Omental fat pad (tissue), 4 donors: ENCODE measurements around the gene FBXO42. TPM values are rescaled to one million over a fixed set of nuclear protein-coding genes. Genes with fewer than 3 reads are reported as not detected.

Experiments
- ATAC-seq: fragments of 150-250 bp; one replicate; pipeline ENCODE4 v1.9.1; 2016; ENCODE audit warnings: mild to moderate bottlenecking, moderate library complexity; ENCODE audit not compliant: low FRiP score
- DNase-seq: peaks from one replicate; pipeline ENCODE4 v3.0.0-alpha.2; 2019; ENCODE audit warnings: low spot score
- CTCF ChIP-seq, 3 donors: fragments of 450-650 bp; IDR thresholded peaks; one replicate each; pipeline ENCODE4 v1.5.1; 2016 to 2017; ENCODE audit warnings: antibody characterized with exemption in 3 of 3, mild to moderate bottlenecking in 3 of 3, moderate library complexity in 2 of 3
- small RNA-seq: library from RNA; depleted of rRNA; stranded (forward); fragments of <200 nt; gene quantifications from one replicate; pipeline ENCODE3, GENCODE V24; 2016
- total RNA-seq, 4 donors: library from RNA; depleted of rRNA; stranded (reverse); fragments of >200 nt; gene quantifications; one replicate each; pipeline ENCODE4 v1.1.0, GENCODE V29; 2016

The FBXO42 gene
- total RNA-seq, 4 donors from 2014 or later: 16.1 to 29.8 (median 19.2) TPM

- TF ChIP-seq CTCF (IDR thresholded peaks at IDR 0.05): no peak
- DNase-seq (no peak), ATAC-seq (no peak)
Measured at GRCh38 chr1:16199700-16200099, 152.6 kb downstream of the FBXO42 start.

DNA sequence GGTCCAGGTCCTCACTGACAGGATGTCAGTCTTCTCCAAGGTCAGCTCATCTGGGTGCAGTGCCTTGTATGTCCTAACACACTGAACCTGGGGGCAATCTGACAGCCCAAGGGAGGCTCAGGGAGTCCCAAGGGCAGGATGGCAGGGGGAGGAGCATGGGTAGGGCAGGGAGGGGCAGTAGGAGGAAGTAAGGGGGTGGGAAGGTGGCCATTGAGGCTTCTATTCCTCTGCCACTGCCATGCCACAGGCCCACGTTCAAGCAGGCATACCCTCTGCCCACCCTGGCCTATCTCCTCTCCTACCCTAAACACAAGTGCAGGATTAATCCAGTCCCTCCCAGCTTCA is 153.2 kb downstream of the FBXO42 start:
- DNase-seq (no peak), ATAC-seq (no peak)
- no peak for TF ChIP-seq CTCF (IDR thresholded peaks at IDR 0.05)

DNA sequence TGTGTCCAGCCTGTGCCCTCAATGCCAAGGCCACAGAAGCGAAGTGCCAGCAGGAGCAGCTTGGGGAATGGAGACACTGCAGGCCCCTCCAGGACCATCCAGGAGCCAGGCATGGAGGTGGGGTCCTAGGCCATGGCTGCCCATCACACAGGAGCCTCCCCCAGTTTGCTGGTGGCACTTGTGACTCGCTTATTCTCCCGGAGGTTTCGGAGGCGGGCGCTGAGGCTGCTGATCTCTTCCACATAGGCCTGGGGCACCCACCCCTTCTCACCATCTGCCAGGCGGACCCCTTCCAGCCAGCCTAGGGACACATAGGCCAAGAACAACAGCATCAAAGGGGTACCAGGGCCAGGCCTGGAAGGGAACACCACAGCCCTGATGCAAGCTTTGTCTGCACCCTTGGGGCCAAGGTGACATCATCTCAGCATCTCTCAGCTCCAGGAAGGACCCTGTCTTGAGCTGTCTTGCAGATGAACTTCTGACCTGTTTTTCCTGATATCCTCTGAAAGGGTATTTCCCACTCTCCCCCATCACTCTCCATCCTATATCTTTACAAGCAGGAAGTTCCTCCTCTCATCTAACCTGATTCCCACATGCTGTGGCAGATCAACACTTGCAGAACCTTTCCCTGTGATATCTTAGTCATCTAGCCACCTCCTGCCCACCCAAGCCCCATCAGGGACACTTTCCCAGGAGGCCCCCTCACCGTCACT is 153.7 kb downstream of the FBXO42 start:
- ATAC-seq (no peak), DNase-seq (no peak)
- TF ChIP-seq CTCF (IDR thresholded peaks at IDR 0.05): no peak

GRCh38 chr1:16196874-16197273 is 155.4 kb downstream of the FBXO42 start:
- DNase-seq: no peak
- ATAC-seq: no peak
- no peak for TF ChIP-seq CTCF (IDR thresholded peaks at IDR 0.05)

Small RNAs within 50 kb of the gene (small RNA-seq; reads per million reads assigned to genes)
- not detected for gene MT1XP1

Other genes with a start within 250 kb of the FBXO42 start
- gene EPHA2, start 196.4 kb downstream of the FBXO42 start, total RNA-seq: 10 to 100 TPM; 15.3 to 41.8 (median 28.6) TPM
- 10 to 100 TPM in 1 of 4 donors, 1 to 10 TPM in 3; 2.6 to 10.6 (median 3.9) TPM for gene ARHGEF19, start 139.8 kb downstream of the FBXO42 start, total RNA-seq
- 10 to 100 TPM in 1 of 4 donors, 1 to 10 TPM in 3; 2.0 to 13.3 (median 4.7) TPM for gene CPLANE2, start 115.3 kb downstream of the FBXO42 start, total RNA-seq
- gene SZRD1, start 14.8 kb upstream of the FBXO42 start, total RNA-seq: 10 to 100 TPM; 73.1 to 80.5 (median 77.7) TPM
- not detected for gene SPATA21, start 84.9 kb upstream of the FBXO42 start, total RNA-seq
- 10 to 100 TPM; 46.9 to 89.5 (median 60.4) TPM for gene NECAP2, start 88.2 kb upstream of the FBXO42 start, total RNA-seq
- gene RNU1-1, start 161.8 kb upstream of the FBXO42 start, total RNA-seq: under 1 TPM; under 0.01 TPM